Trophoblast cell (in vitro differentiated cells and primary cell): ENCODE data around the gene RNH1.

Source experiments
- DNase-seq, 2 donors: peaks; one replicate each; pipeline ENCODE4 v3.0.0-alpha.2; 2016
- H2AFZ ChIP-seq: 2 replicates; pipeline ENCODE4 v1.6.1; 2013; ENCODE audit warnings: low read length, moderate library complexity, mild to moderate bottlenecking; ENCODE audit not compliant: insufficient read depth, poor library complexity
- H2AK5ac ChIP-seq: 2 replicates; pipeline ENCODE4 v1.6.1; 2013; ENCODE audit warnings: mild to moderate bottlenecking, low read length
- H2BK120ac ChIP-seq: 2 replicates; pipeline ENCODE4 v1.6.1; 2013; ENCODE audit warnings: low read length, mild to moderate bottlenecking, moderate library complexity; ENCODE audit not compliant: insufficient read depth, poor library complexity
- H2BK12ac ChIP-seq: 2 replicates; pipeline ENCODE4 v1.6.1; 2013; ENCODE audit warnings: mild to moderate bottlenecking, low read length, moderate library complexity
- H2BK5ac ChIP-seq: 2 replicates; pipeline ENCODE4 v1.6.1; 2013; ENCODE audit warnings: low read length, low read depth, moderate library complexity, mild to moderate bottlenecking; ENCODE audit not compliant: poor library complexity
- H3K14ac ChIP-seq: 2 replicates; pipeline ENCODE4 v1.6.1; 2013; ENCODE audit warnings: mild to moderate bottlenecking, low read length
- H3K18ac ChIP-seq: 2 replicates; pipeline ENCODE4 v1.6.1; 2013; ENCODE audit warnings: mild to moderate bottlenecking, low read length
- H3K23ac ChIP-seq: 2 replicates; pipeline ENCODE4 v1.6.1; 2013; ENCODE audit warnings: low read length
- H3K27ac ChIP-seq: 2 replicates; pipeline ENCODE4 v1.5.1; 2013; ENCODE audit warnings: low read depth, mild to moderate bottlenecking, inconsistent platforms, low read length, moderate library complexity
- H3K27me3 ChIP-seq: 2 replicates; pipeline ENCODE4 v1.6.1; 2013; ENCODE audit warnings: inconsistent platforms, mild to moderate bottlenecking, low read length, moderate library complexity; ENCODE audit not compliant: insufficient read depth
- H3K36me3 ChIP-seq, 2 experiments: 1 replicate in 1 of 2; 2 replicates in 1 of 2; pipeline ENCODE4 v1.6.1; 2013; ENCODE audit warnings: low read length in 2 of 2, mild to moderate bottlenecking in 2 of 2, moderate library complexity in 1 of 2; ENCODE audit not compliant: insufficient read depth in 2 of 2, control insufficient read depth in 1 of 2
- H3K4ac ChIP-seq: 2 replicates; pipeline ENCODE4 v1.6.1; 2013; ENCODE audit warnings: low read depth, mild to moderate bottlenecking, low read length, moderate library complexity
- H3K4me1 ChIP-seq, 2 experiments: 1 replicate in 1 of 2; 2 replicates in 1 of 2; pipeline ENCODE4 v1.6.1; 2013; ENCODE audit warnings: low read length in 2 of 2, mild to moderate bottlenecking in 2 of 2, moderate library complexity in 1 of 2; ENCODE audit not compliant: insufficient read depth in 2 of 2, control insufficient read depth in 1 of 2
- H3K4me2 ChIP-seq: 2 replicates; pipeline ENCODE4 v1.6.1; 2013; ENCODE audit warnings: inconsistent platforms, mild to moderate bottlenecking, low read length, moderate library complexity
- H3K4me3 ChIP-seq: 2 replicates; pipeline ENCODE4 v1.5.1; 2013; ENCODE audit warnings: mild to moderate bottlenecking, low read depth, low read length, inconsistent platforms
- H3K79me1 ChIP-seq: one replicate; pipeline ENCODE4 v1.6.1; 2013; ENCODE audit warnings: low read length
- H3K79me2 ChIP-seq: 2 replicates; pipeline ENCODE4 v1.6.1; 2013; ENCODE audit warnings: low read length, mild to moderate bottlenecking; ENCODE audit not compliant: control insufficient read depth, insufficient read depth, poor library complexity
- H3K9ac ChIP-seq: 2 replicates; pipeline ENCODE4 v1.6.1; 2013; ENCODE audit warnings: mild to moderate bottlenecking, low read length
- H3K9me3 ChIP-seq: 2 replicates; pipeline ENCODE4 v1.6.1; 2013; ENCODE audit warnings: low read depth, mild to moderate bottlenecking, control low read depth, inconsistent platforms, low read length; ENCODE audit not compliant: insufficient read depth
- H4K12ac ChIP-seq: 2 replicates; pipeline ENCODE4 v1.6.1; 2013; ENCODE audit warnings: low read depth, mild to moderate bottlenecking, low read length, moderate library complexity
- H4K8ac ChIP-seq: 2 replicates; pipeline ENCODE4 v1.6.1; 2013; ENCODE audit warnings: low read depth, mild to moderate bottlenecking, low read length, moderate library complexity
- H4K91ac ChIP-seq: one replicate; pipeline ENCODE4 v1.6.1; 2013; ENCODE audit warnings: low read depth, mild to moderate bottlenecking, low read length, moderate library complexity
- WGBS: extraction: QIAGEN DNeasy Blood & Tissue Kit; methylation state at CpG from one replicate; pipeline ENCODE4 v1.1.7; 2013; ENCODE audit warnings: missing lambda C conversion rate; ENCODE audit not compliant: insufficient read length, insufficient coverage; ENCODE audit errors: extremely low coverage; 5-methylcytosine and 5-hydroxymethylcytosine counted together

The RNH1 gene

DNA sequence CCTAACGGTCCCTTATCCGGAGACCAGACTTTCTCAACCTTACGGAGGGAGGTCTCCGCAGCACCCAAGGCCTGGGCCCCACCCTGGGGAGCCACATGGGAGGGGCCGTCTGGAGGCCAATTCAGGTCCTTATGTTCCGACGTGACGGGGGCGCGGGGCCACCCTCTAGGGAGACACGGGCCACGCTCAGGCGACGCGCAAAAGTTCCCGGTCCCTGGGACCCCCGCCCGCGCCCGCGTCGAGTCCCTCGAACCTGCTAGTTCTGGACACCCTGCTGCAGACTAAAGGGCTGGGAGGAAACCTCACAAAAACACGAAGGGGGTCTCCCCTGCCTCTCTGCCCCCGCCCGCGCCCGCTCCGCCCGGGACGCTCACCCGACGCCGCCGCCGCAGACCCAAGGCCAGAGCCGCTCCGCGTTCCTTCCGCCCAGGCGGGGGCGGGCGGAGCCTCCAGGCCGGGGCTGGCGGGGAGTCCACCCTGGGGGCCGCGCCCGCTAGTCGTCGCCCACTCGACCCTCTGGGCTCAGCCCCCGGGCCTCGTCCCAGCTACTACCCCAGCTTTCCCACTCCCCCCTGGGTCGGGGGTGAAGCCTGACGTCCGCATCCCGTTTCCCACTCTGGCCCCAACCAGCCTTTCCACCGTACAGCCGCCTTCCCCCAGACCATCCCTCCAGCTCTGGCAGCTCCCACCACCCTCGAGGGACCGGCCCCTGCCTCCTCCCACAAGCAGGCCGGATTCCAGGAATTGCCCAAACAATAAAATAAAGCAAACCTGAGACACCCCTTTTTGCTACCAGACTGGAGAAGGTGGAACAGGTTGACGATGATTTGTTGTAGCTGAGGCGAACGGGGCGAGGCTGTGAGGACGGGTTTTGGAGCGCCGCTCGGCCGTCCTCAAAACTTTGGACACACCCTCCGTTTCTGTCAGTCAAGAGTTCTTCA lies 2.7 kb downstream of the RNH1 start:
- H3K9me3 ChIP-seq: peaks cover 2% of the 10 kb centered on the region
- no peak overlapping the region for H2BK12ac ChIP-seq
- no peak overlapping the region for H4K8ac ChIP-seq
- H3K14ac ChIP-seq: no peak overlapping the region
- no peak overlapping the region for H2BK120ac ChIP-seq
- peaks cover 13% of the 10 kb centered on the region for H3K79me2 ChIP-seq
- H3K4me1 ChIP-seq: peaks cover 6 to 13% of the 10 kb centered on the region in 2 experiments
- no peak overlapping the region for H3K4me2 ChIP-seq
- H2AK5ac ChIP-seq: no peak overlapping the region
- no peak overlapping the region for H3K27ac ChIP-seq
- no peak overlapping the region for H4K12ac ChIP-seq
- H3K36me3 ChIP-seq: peaks cover 28 to 45% of the 10 kb centered on the region in 2 experiments
- H3K9ac ChIP-seq: no peak overlapping the region
- no peak overlapping the region for H3K4me3 ChIP-seq
- no peak overlapping the region for H2AFZ ChIP-seq
- peaks cover 15% of the 10 kb centered on the region for H3K79me1 ChIP-seq
- no CpG with 5 or more reads among the region's 72 CpGs for WGBS
- no peak overlapping the region for H3K23ac ChIP-seq
- H4K91ac ChIP-seq: no peak overlapping the region
- no peak overlapping the region for H3K18ac ChIP-seq
- peak overlapping the region; percentile 16 for H3K4ac ChIP-seq
- no peaks in the 10 kb centered on the region for H3K27me3 ChIP-seq
- DNase-seq: no peak
- H2BK5ac ChIP-seq: no peak overlapping the region

DNA sequence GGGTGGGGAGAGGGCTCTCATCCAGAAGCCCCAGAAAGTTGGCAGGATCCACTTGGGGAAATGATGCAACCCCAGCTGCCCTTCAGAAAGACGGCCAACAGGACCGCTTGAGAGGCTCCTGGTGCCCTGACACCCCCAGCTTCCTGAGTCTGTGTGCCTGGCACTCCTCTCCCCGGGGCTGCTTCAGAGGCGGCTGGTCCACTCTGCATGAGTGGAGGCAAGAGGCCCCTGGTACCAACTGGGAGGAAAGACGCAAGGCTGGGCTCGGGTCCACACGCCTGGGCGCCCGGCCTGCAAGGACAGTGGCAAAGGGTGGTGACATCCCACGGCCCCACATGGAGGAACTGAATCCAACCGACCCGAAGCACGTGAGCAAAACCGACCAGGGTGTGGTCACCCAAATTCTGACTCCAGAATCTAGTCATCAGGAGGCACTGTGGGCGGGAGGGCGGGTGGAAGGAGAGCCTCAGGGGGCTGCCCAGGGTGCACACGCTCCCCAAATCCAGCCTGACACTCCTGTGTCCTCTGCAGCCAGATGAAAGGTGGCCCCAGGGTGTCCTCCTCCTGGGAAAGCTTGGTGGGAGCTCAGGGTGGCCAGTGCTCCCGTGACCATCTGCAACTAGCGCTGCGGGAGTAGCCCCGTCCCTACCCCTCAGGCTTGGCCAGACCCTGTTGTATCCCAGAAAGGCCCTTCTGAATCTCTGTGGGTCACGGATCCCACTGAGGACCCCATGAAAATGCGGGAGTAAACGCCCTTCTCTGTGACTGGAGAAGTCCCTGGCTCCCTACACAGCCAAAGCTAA lies 3.7 kb downstream of the RNH1 start:
- H3K36me3 ChIP-seq: peaks cover 38 to 51% of the 10 kb centered on the region in 2 experiments
- H3K23ac ChIP-seq: no peak overlapping the region
- H2BK5ac ChIP-seq: no peak overlapping the region
- no peak overlapping the region for H3K4me2 ChIP-seq
- H4K12ac ChIP-seq: no peak overlapping the region
- H3K79me1 ChIP-seq: peaks cover 15% of the 10 kb centered on the region
- H4K91ac ChIP-seq: no peak overlapping the region
- peak in 1 of 2 donors; percentile 18 for DNase-seq
- no peak overlapping the region for H2BK12ac ChIP-seq
- H2BK120ac ChIP-seq: no peak overlapping the region
- H3K9ac ChIP-seq: no peak overlapping the region
- no peak overlapping the region for H3K27ac ChIP-seq
- peaks cover 6 to 13% of the 10 kb centered on the region in 2 experiments for H3K4me1 ChIP-seq
- no peak overlapping the region for H3K14ac ChIP-seq
- no peak overlapping the region for H3K18ac ChIP-seq
- H3K4me3 ChIP-seq: no peak overlapping the region
- no peak overlapping the region for H2AK5ac ChIP-seq
- no peak overlapping the region for H4K8ac ChIP-seq
- WGBS: no CpG with 5 or more reads among the region's 24 CpGs
- H2AFZ ChIP-seq: no peak overlapping the region
- peak overlapping the region; percentile 8 for H3K4ac ChIP-seq
- H3K79me2 ChIP-seq: peaks cover 13% of the 10 kb centered on the region
- no peaks in the 10 kb centered on the region for H3K27me3 ChIP-seq
- peaks cover 2% of the 10 kb centered on the region for H3K9me3 ChIP-seq

DNA sequence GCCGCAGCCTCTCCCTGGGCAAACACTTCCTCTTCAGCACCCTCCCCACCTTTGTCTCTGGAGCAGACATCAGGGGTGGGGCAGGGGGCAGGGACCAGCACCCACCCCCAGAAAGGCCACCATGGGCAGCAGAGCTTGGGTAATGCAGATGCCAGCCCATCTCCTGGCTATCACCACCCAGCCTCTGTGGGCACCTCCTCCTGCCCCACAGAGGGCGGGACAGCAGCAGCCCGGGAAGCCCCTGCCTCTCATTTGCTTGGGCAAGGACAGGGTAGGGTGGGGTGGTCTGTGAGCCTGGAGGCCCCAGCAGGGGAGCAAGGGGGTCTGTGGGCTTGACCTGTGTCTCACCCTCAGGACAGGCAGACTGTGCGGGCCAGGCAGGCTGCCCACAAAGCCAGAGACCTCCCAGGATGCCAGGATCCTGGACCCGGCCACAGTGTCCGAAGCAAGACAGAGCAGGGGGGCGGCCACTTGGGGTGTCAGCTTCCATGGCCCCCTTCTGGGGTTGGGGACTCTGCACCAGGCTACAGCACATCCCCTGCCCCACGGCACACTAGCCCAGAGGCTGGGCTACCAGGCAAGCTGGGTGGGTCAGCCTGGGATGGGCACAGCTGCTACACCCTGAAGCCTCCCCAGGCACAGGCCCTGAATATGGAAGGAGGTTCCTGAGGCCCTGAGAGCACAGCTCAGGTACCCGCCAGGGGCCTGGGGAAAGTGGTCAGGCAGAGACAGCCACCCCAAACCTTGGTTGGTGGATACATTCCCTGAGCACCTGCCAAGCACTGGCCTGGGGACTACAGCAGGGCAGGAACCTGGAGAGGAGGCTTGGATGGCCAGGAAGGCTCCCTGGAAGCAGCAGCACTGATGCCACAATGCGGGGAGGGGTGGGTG lies 4.5 kb downstream of the RNH1 start:
- Histone ChIP-seq H4K12ac (peak overlapping the region; percentile 32), H3K4me2 (no peak overlapping the region), H3K9ac (no peak overlapping the region), H4K8ac (no peak overlapping the region), H2AFZ (no peak overlapping the region), H3K4me3 (no peak overlapping the region), H3K9me3 (peaks cover 7% of the 10 kb centered on the region), H3K79me2 (peaks cover 10% of the 10 kb centered on the region), H3K4me1 (peaks cover 3 to 7% of the 10 kb centered on the region in 2 experiments), H4K91ac (no peak overlapping the region), H3K4ac (no peak overlapping the region), H2BK120ac (no peak overlapping the region), H3K18ac (no peak overlapping the region), H3K79me1 (peaks cover 12% of the 10 kb centered on the region), H3K14ac (no peak overlapping the region), H2AK5ac (no peak overlapping the region), H2BK5ac (no peak overlapping the region), H3K27ac (no peak overlapping the region), H3K36me3 (peaks cover 46 to 56% of the 10 kb centered on the region in 2 experiments), H2BK12ac (no peak overlapping the region), H3K27me3 (no peaks in the 10 kb centered on the region), H3K23ac (no peak overlapping the region)
- no CpG with 5 or more reads among the region's 10 CpGs for WGBS
- DNase-seq: no peak
